Measurements from ENCODE around the gene PLEKHM2.
A peak's percentile ranks its signal among the peaks of the same experiment; 100 is the strongest.

The PLEKHM2 gene

GRCh38 chr1:15756143-15757015 is 72.3 kb downstream of the PLEKHM2 start:
- no peak overlapping the region for H3K4me3 ChIP-seq (ENCODE audit: low read depth, low read length)
- no peak for TF ChIP-seq CTCF (IDR thresholded peaks at IDR 0.05; ENCODE audit: low read depth, low read length, missing control alignments)
- in situ Hi-C loops (cut with HindIII; ENCODE audit: low sequenced_read_pairs), result no loop called here
- DNase-seq (ENCODE audit: low read depth), result no peak

GRCh38 chr1:15757016-15757543 is 73.0 kb downstream of the PLEKHM2 start:
- no peak for TF ChIP-seq CTCF (IDR thresholded peaks at IDR 0.05; ENCODE audit: low read depth, low read length, missing control alignments)
- in situ Hi-C loops (cut with HindIII; ENCODE audit: low sequenced_read_pairs), result no loop called here
- no peak for DNase-seq (ENCODE audit: low read depth)
- H3K4me3 ChIP-seq (ENCODE audit: low read depth, low read length), result no peak overlapping the region

GRCh38 chr1:15757575-15758342 is 73.6 kb downstream of the PLEKHM2 start:
- TF ChIP-seq CTCF (IDR thresholded peaks at IDR 0.05; ENCODE audit: low read depth, low read length, missing control alignments), result no peak
- peak overlapping the region; percentile 84 for H3K4me3 ChIP-seq (ENCODE audit: low read depth, low read length)
- DNase-seq (ENCODE audit: low read depth), result no peak
- in situ Hi-C loops (cut with HindIII; ENCODE audit: low sequenced_read_pairs), result no loop called here

GRCh38 chr1:15758343-15758931 is 74.3 kb downstream of the PLEKHM2 start, which contains the start of gene FBLIM1:
Gene FBLIM1, plus strand, starts transcription at chr1:15758795. Its CDS starts 6,189 bp downstream, at chr1:15764984.
- in situ Hi-C loops (cut with HindIII; ENCODE audit: low sequenced_read_pairs), result no loop called here
- peak within 1 kb of the TSS; percentile 84 for H3K4me3 ChIP-seq (ENCODE audit: low read depth, low read length)
- no peak for TF ChIP-seq CTCF (IDR thresholded peaks at IDR 0.05; ENCODE audit: low read depth, low read length, missing control alignments)
- DNase-seq (ENCODE audit: low read depth), result no peak

- no peak for TF ChIP-seq CTCF (IDR thresholded peaks at IDR 0.05; ENCODE audit: low read depth, low read length, missing control alignments)
- H3K4me3 ChIP-seq (ENCODE audit: low read depth, low read length), result peak overlapping the region; percentile 84
- no peak for DNase-seq (ENCODE audit: low read depth)
- in situ Hi-C loops (cut with HindIII; ENCODE audit: low sequenced_read_pairs), result no loop called here
Observed at GRCh38 chr1:15758953-15759661, 75.0 kb downstream of the PLEKHM2 start.

Measured in astrocyte of the cerebellum (primary cell).